ENCODE data around the gene PCGF1. TPM values are rescaled to one million over a fixed set of nuclear protein-coding genes. Genes with fewer than 3 reads are reported as not detected.

PCGF1 gene
- total and polyA plus RNA-seq, 4 donors = 3.3 to 12.5 (median 10.9) TPM

GRCh38 chr2:74481961-74482800 is 25.3 kb downstream of the PCGF1 start:
- 1% methylated on average over 80 of the region's 80 CpGs for WGBS
- H3K4me3 ChIP-seq (ENCODE audit: low read depth in 1 of 3, low read length in 3 of 3) = peak overlapping the region; percentile 67 to 95 (median 94)
- peaks cover 11 to 46% (median 37%) of the 10 kb centered on the region in 4 donors for H3K4me1 ChIP-seq (ENCODE audit: control insufficient read depth in 4 of 4, insufficient read depth in 4 of 4, low read length in 3 of 4)
- H3K27me3 ChIP-seq (ENCODE audit: control insufficient read depth in 4 of 4, insufficient read depth in 4 of 4, low read length in 3 of 4) = no peaks in the 10 kb centered on the region
- no peak for TF ChIP-seq FOXA2 (IDR thresholded peaks at IDR 0.05)
- peak overlapping the region; percentile 25 to 44 for H3K9ac ChIP-seq (ENCODE audit: low read depth in 1 of 2, low read length in 2 of 2)
- H3K36me3 ChIP-seq (ENCODE audit: control insufficient read depth in 4 of 4, insufficient read depth in 3 of 4, low read depth in 1 of 4, low read length in 3 of 4) = peaks cover 0 to 7% (median 0%) of the 10 kb centered on the region in 4 donors
- H3K9me3 ChIP-seq (ENCODE audit: control insufficient read depth in 4 of 4, low read length in 3 of 4) = no peaks in the 10 kb centered on the region
- DNase-seq (ENCODE audit: low spot score) = no peak
- H3K27ac ChIP-seq (ENCODE audit: low read depth in 1 of 2, low read length in 2 of 2) = peak overlapping the region; percentile 82 to 84

- peak overlapping the region; percentile 67 to 95 (median 94) for H3K4me3 ChIP-seq (ENCODE audit: low read depth in 1 of 3, low read length in 3 of 3)
- peaks cover 9 to 50% (median 36%) of the 10 kb centered on the region in 4 donors for H3K4me1 ChIP-seq (ENCODE audit: control insufficient read depth in 4 of 4, insufficient read depth in 4 of 4, low read length in 3 of 4)
- H3K36me3 ChIP-seq (ENCODE audit: control insufficient read depth in 4 of 4, insufficient read depth in 3 of 4, low read depth in 1 of 4, low read length in 3 of 4) = peaks cover 0 to 7% (median 0%) of the 10 kb centered on the region in 4 donors
- H3K27ac ChIP-seq (ENCODE audit: low read depth in 1 of 2, low read length in 2 of 2) = no peak overlapping the region
- H3K9me3 ChIP-seq (ENCODE audit: control insufficient read depth in 4 of 4, low read length in 3 of 4) = no peaks in the 10 kb centered on the region
- 61% methylated on average over 3 of the region's 3 CpGs for WGBS
- TF ChIP-seq ZBTB33 (IDR thresholded peaks at IDR 0.05) = no peak
- no peak for TF ChIP-seq GABPA (IDR thresholded peaks at IDR 0.05 in 1 of 2, conservative IDR thresholded peaks at IDR 0.05 in 1 of 2)
- TF ChIP-seq FOXA1 (IDR thresholded peaks at IDR 0.05) = no peak
- TF ChIP-seq FOXA2 (IDR thresholded peaks at IDR 0.05) = no peak
- TF ChIP-seq EGR1 (IDR thresholded peaks at IDR 0.05; ENCODE audit: low read depth in 2 of 2) = no peak
- TF ChIP-seq, protein P1, sequence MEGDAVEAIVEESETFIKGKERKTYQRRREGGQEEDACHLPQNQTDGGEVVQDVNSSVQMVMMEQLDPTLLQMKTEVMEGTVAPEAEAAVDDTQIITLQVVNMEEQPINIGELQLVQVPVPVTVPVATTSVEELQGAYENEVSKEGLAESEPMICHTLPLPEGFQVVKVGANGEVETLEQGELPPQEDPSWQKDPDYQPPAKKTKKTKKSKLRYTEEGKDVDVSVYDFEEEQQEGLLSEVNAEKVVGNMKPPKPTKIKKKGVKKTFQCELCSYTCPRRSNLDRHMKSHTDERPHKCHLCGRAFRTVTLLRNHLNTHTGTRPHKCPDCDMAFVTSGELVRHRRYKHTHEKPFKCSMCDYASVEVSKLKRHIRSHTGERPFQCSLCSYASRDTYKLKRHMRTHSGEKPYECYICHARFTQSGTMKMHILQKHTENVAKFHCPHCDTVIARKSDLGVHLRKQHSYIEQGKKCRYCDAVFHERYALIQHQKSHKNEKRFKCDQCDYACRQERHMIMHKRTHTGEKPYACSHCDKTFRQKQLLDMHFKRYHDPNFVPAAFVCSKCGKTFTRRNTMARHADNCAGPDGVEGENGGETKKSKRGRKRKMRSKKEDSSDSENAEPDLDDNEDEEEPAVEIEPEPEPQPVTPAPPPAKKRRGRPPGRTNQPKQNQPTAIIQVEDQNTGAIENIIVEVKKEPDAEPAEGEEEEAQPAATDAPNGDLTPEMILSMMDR (IDR thresholded peaks at IDR 0.05; ENCODE audit: low read depth, low read length, missing input control) = no peak
- no peak for TF ChIP-seq RXRA (IDR thresholded peaks at IDR 0.05)
- H3K9ac ChIP-seq (ENCODE audit: low read depth in 1 of 2, low read length in 2 of 2) = peak overlapping the region; percentile 7 to 44
- no peaks in the 10 kb centered on the region for H3K27me3 ChIP-seq (ENCODE audit: control insufficient read depth in 4 of 4, insufficient read depth in 4 of 4, low read length in 3 of 4)
- no peak for DNase-seq (ENCODE audit: low spot score)
These were observed 26.1 kb downstream of the PCGF1 start for GRCh38 chr2:74481431-74481830.

DNA sequence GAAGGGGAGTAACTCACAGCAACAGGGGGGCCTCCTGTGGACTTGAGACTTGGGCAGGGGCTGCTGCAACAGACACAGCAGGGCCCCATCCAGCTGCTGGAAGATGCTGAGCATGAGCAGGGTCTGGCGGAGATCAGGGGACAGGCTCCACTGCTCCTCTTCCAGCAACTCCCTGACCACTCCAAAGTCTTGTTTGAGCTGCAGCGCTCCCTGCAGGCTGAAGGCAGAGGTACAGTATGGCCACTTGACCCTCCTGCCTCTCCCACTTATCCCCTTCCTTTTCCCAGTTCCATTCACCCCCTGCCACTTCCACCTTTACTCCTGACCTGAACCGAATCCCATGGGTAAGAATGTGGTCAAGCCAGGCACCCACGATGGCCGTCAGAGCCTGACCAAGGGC is 32.6 kb downstream of the PCGF1 start:
- Histone ChIP-seq H3K36me3 (ENCODE audit: control insufficient read depth in 4 of 4, insufficient read depth in 3 of 4, low read depth in 1 of 4, low read length in 3 of 4) (peaks cover 2 to 14% (median 13%) of the 10 kb centered on the region in 4 donors), H3K27me3 (ENCODE audit: control insufficient read depth in 4 of 4, insufficient read depth in 4 of 4, low read length in 3 of 4) (no peaks in the 10 kb centered on the region), H3K27ac (ENCODE audit: low read depth in 1 of 2, low read length in 2 of 2) (no peak overlapping the region), H3K4me3 (ENCODE audit: low read depth in 1 of 3, low read length in 3 of 3) (no peak overlapping the region), H3K4me1 (ENCODE audit: control insufficient read depth in 4 of 4, insufficient read depth in 4 of 4, low read length in 3 of 4) (peaks cover 10 to 30% (median 23%) of the 10 kb centered on the region in 4 donors), H3K9me3 (ENCODE audit: control insufficient read depth in 4 of 4, low read length in 3 of 4) (no peaks in the 10 kb centered on the region), H3K9ac (ENCODE audit: low read depth in 1 of 2, low read length in 2 of 2) (no peak overlapping the region)
- 93% methylated on average over 5 of the region's 5 CpGs for WGBS
- no peak for DNase-seq (ENCODE audit: low spot score)
- TF ChIP-seq JUND (IDR thresholded peaks at IDR 0.05) (no peak), NR2F2 (IDR thresholded peaks at IDR 0.05) (no peak), ATF3 (IDR thresholded peaks at IDR 0.05) (no peak), TAF1 (conservative IDR thresholded peaks at IDR 0.05) (no peak), YY1 (IDR thresholded peaks at IDR 0.05) (no peak), ZBTB33 (IDR thresholded peaks at IDR 0.05) (no peak), HNF4A (conservative IDR thresholded peaks at IDR 0.05) (no peak), GABPA (IDR thresholded peaks at IDR 0.05 in 1 of 2, conservative IDR thresholded peaks at IDR 0.05 in 1 of 2) (no peak), FOXA2 (IDR thresholded peaks at IDR 0.05) (no peak), EGR1 (IDR thresholded peaks at IDR 0.05; ENCODE audit: low read depth in 2 of 2) (no peak)
- TF ChIP-seq, protein P1 (IDR thresholded peaks at IDR 0.05; ENCODE audit: low read depth, low read length, missing input control) = no peak
